HepG2 (cell line): ENCODE results near the gene ZBTB43. TPM values are rescaled to one million over a fixed set of nuclear protein-coding genes. Genes with fewer than 3 reads are reported as not detected.

ENCODE experiments used
- ARID4A ChIP-seq: sonication (generic); formaldehyde crosslinking; IDR thresholded peaks from 2 replicates; pipeline ENCODE4 v1.5.0; 2020; ENCODE audit warnings: mild to moderate bottlenecking, missing genetic modification reagents, borderline replicate concordance
- BCL3 ChIP-seq: sonication (generic); formaldehyde crosslinking; IDR thresholded peaks from 2 replicates; pipeline ENCODE4 v1.5.1; 2020; ENCODE audit warnings: mild to moderate bottlenecking, missing genetic modification reagents, moderate library complexity
- ELF3 ChIP-seq: IDR thresholded peaks from 2 replicates; pipeline ENCODE4 v1.6.1; 2016; ENCODE audit warnings: missing genetic modification reagents, missing compliant biosample characterization
- GZF1 ChIP-seq: sonication (generic); formaldehyde crosslinking; IDR thresholded peaks from 2 replicates; pipeline ENCODE4 v1.5.1; 2020; ENCODE audit warnings: mild to moderate bottlenecking, missing genetic modification reagents
- MEIS2 ChIP-seq: sonication (generic); formaldehyde crosslinking; IDR thresholded peaks from 2 replicates; pipeline ENCODE4 v1.9.0; 2021; ENCODE audit warnings: mild to moderate bottlenecking, missing genetic modification reagents
- MXI1 ChIP-seq: IDR thresholded peaks from 3 replicates; pipeline ENCODE4 v1.6.1; 2012; ENCODE audit warnings: low read depth, low read length, inconsistent platforms, borderline replicate concordance
- NFKB2 ChIP-seq: sonication (generic); formaldehyde crosslinking; IDR thresholded peaks from 2 replicates; pipeline ENCODE4 v1.4.0; 2020; ENCODE audit warnings: missing genetic modification reagents, borderline replicate concordance
- PRPF4 ChIP-seq: fragments of 200-400 bp; formaldehyde crosslinking; IDR thresholded peaks from 2 replicates; pipeline ENCODE4 v1.6.1; 2016; ENCODE audit warnings: low read length, low read depth; ENCODE audit not compliant: poor library complexity, severe bottlenecking
- SMAD3 ChIP-seq: sonication (generic); formaldehyde crosslinking; IDR thresholded peaks from 2 replicates; pipeline ENCODE4 v1.4.0; 2020; ENCODE audit warnings: missing genetic modification reagents
- polyA plus RNA-seq, 8 experiments: library from polyadenylated mRNA; depleted of rRNA in 3 of 8; stranded (reverse) in 7 of 8; unstranded in 1 of 8; fragments of >200 nt; fragmentation: Illumina TruSeq in 4 of 8; extraction: Trizol in 4 of 8; gene quantifications; 2 replicates each; pipeline versions ENCODE4 v1.2.1 to v1.2.3, GENCODE V29; 2011 to 2016; ENCODE audit warnings: low read depth in 4 of 8, missing spikeins in 1 of 8, mixed read lengths in 1 of 8; ENCODE audit not compliant: insufficient read depth in 1 of 8
- total RNA-seq, 5 experiments: library from RNA; depleted of rRNA; stranded (reverse); fragments of >200 nt; fragmentation: Illumina TruSeq; extraction: Trizol; gene quantifications; 2 replicates each; pipeline ENCODE4 v1.2.3, GENCODE V29; 2016; ENCODE audit warnings: low read depth in 1 of 5
- TF ChIP-seq, protein P1 (sequence below): fragments of 450-650 bp; IDR thresholded peaks from 2 replicates; pipeline ENCODE4 v1.6.1; 2016
- TF ChIP-seq, protein P2 (sequence below): sonication (generic); formaldehyde crosslinking; IDR thresholded peaks from 2 replicates; pipeline ENCODE4 v1.8.0; 2022; ENCODE audit warnings: missing genetic modification reagents, mild to moderate bottlenecking, moderate library complexity, borderline replicate concordance
- TF ChIP-seq, protein P3 (sequence below): IDR thresholded peaks from 2 replicates; pipeline ENCODE4 v1.4.0; 2020; ENCODE audit warnings: mild to moderate bottlenecking, missing genetic modification reagents

The ZBTB43 gene
- total and polyA plus RNA-seq, 2 of the 13 experiments (the other 11 are each of a cell fraction or from before 2014, with no cell fraction given) = 7.1 to 31.4 TPM

DNA sequence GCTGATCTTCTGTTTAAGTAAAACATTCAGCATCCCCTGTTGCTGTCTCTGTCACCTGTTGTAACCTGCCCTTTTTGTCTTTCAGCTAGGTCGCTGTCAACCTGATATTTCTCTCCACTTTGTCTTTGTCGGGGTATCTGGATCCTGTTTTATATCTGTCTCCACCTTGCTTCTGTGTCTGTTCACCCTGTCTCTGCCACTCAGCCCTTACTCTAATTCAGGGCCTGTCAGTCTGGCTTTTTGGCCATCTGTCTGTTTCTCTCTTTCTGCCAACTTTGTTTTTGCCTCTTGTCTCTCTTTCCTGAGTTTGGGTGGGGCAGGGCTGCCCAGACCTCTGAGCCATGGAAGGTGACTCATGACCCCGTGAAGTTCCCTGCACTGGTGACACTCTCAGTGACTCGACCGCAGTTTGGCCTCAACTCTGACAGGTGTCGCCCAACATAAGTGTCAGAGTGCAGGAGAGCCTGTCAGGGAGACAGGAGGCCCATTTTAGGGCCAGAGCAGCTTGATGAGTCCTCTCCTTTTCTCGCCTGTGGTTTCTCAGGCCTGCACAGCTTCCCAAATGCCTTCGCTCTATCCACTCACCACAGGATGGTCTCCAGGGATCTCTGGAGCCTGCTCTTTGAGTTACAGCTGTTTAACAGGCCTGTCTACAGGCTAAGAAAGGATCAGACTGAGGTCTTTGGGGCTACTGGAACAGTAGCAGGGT is 868 bp downstream of the ZBTB43 start (continued):
- peak; percentile 25; the same call in 1 of the 2 replicates for TF ChIP-seq ARID4A
- TF ChIP-seq, protein P1, sequence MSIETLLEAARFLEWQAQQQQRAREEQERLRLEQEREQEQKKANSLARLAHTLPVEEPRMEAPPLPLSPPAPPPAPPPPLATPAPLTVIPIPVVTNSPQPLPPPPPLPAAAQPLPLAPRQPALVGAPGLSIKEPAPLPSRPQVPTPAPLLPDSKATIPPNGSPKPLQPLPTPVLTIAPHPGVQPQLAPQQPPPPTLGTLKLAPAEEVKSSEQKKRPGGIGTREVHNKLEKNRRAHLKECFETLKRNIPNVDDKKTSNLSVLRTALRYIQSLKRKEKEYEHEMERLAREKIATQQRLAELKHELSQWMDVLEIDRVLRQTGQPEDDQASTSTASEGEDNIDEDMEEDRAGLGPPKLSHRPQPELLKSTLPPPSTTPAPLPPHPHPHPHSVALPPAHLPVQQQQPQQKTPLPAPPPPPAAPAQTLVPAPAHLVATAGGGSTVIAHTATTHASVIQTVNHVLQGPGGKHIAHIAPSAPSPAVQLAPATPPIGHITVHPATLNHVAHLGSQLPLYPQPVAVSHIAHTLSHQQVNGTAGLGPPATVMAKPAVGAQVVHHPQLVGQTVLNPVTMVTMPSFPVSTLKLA = peak; percentile 32; the same call in 1 of the 2 replicates
- TF ChIP-seq PRPF4 = no peak
- peak; percentile 70; the same call in 1 of the 3 replicates for TF ChIP-seq MXI1
- TF ChIP-seq BCL3 = 0 out of 2 replicates have a peak, but pooled peaks have one; percentile 5
- TF ChIP-seq NFKB2 (CRISPR knock-in tag) = no peak
- 0 out of 2 replicates have a peak, but pooled peaks have one; percentile 35 for TF ChIP-seq MEIS2 (CRISPR knock-in tag)
- TF ChIP-seq, protein P2, sequence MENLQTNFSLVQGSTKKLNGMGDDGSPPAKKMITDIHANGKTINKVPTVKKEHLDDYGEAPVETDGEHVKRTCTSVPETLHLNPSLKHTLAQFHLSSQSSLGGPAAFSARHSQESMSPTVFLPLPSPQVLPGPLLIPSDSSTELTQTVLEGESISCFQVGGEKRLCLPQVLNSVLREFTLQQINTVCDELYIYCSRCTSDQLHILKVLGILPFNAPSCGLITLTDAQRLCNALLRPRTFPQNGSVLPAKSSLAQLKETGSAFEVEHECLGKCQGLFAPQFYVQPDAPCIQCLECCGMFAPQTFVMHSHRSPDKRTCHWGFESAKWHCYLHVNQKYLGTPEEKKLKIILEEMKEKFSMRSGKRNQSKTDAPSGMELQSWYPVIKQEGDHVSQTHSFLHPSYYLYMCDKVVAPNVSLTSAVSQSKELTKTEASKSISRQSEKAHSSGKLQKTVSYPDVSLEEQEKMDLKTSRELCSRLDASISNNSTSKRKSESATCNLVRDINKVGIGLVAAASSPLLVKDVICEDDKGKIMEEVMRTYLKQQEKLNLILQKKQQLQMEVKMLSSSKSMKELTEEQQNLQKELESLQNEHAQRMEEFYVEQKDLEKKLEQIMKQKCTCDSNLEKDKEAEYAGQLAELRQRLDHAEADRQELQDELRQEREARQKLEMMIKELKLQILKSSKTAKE = 0 out of 2 replicates have a peak, but pooled peaks have one; percentile 8
- TF ChIP-seq GZF1 (CRISPR knock-in tag) = no peak
- peak; percentile 9; the same call in 1 of the 2 replicates for TF ChIP-seq ELF3 (CRISPR knock-in tag)
- no peak for TF ChIP-seq SMAD3 (CRISPR knock-in tag)
- TF ChIP-seq, protein P3, sequence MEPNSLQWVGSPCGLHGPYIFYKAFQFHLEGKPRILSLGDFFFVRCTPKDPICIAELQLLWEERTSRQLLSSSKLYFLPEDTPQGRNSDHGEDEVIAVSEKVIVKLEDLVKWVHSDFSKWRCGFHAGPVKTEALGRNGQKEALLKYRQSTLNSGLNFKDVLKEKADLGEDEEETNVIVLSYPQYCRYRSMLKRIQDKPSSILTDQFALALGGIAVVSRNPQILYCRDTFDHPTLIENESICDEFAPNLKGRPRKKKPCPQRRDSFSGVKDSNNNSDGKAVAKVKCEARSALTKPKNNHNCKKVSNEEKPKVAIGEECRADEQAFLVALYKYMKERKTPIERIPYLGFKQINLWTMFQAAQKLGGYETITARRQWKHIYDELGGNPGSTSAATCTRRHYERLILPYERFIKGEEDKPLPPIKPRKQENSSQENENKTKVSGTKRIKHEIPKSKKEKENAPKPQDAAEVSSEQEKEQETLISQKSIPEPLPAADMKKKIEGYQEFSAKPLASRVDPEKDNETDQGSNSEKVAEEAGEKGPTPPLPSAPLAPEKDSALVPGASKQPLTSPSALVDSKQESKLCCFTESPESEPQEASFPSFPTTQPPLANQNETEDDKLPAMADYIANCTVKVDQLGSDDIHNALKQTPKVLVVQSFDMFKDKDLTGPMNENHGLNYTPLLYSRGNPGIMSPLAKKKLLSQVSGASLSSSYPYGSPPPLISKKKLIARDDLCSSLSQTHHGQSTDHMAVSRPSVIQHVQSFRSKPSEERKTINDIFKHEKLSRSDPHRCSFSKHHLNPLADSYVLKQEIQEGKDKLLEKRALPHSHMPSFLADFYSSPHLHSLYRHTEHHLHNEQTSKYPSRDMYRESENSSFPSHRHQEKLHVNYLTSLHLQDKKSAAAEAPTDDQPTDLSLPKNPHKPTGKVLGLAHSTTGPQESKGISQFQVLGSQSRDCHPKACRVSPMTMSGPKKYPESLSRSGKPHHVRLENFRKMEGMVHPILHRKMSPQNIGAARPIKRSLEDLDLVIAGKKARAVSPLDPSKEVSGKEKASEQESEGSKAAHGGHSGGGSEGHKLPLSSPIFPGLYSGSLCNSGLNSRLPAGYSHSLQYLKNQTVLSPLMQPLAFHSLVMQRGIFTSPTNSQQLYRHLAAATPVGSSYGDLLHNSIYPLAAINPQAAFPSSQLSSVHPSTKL (CRISPR knock-in tag) = peak; percentile 26; the same call in 1 of the 2 replicates
